ENCODE results near the gene KNTC1.
"Not testable (repeated sequence)": the region's sequence is repeated elsewhere in the genome, so short reads cannot be mapped to it uniquely, and the experiment has no call there.

KNTC1 gene

DNA sequence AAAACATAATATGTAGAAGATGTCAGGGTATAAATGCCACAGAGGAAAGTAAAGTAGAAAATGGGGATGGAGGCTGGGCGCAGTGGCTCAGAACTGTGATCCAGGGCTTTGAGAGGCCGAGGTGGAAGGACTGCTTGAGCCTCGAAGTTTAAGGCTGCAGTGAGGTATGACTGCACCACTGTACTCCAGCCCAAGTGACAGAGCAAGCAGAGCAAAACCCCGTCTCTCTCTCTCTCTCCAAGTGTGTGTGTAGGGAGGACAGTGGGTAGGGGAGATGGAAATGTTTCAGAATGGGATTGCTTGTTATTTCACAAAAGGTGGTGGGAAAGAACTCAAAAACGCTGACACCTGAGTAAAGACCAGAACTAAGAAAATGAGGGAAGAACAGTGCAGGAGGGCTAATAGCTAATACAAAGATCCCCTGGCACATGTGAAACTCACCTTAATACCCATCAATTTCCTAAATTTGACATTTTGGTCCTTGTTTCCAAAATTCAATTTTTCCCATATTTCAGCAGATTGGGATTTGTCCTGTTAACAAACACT, 20.6 kb upstream of the KNTC1 start:
- no peak for DNase-seq

DNA sequence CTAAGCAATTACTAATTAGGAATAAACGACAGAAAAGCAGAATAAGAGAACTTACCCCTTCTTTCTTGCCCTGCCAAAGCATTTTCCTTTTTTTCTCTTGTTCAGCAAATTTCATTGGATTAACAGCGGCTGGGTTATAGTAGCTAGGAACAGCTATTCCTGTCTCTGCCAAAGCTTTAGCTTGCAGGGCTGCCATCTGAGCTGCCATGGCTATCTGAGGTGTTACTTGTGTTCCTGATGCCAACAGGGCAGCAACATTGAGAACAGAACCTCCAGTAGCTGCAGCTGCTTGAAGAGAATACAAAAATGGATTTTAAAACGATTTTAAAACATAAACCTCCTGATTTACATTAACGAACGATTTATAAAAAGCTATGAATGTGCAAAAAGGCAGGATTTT, 18.9 kb upstream of the KNTC1 start:
- DNase-seq, result no peak

DNA sequence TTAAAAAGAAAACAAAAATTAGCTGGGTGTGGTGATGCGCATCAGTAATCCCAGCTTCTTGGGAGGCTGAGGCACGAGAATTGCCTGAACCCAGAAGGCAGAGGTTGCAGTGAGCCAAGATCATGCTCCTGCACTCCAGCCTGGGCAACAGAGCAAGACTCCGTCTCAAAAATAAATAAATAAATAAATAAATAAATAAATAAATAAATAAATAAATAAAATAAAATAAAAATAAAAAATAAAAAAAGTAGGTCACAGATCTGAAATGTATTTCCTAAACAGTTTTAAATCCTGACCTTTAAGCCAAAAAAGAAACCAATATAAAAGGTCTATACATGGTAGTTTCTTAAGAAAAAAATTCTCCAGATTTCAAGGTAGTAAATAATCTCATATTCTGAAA, 14.0 kb upstream of the KNTC1 start:
- DNase-seq, result not testable (repeated sequence)

DNA sequence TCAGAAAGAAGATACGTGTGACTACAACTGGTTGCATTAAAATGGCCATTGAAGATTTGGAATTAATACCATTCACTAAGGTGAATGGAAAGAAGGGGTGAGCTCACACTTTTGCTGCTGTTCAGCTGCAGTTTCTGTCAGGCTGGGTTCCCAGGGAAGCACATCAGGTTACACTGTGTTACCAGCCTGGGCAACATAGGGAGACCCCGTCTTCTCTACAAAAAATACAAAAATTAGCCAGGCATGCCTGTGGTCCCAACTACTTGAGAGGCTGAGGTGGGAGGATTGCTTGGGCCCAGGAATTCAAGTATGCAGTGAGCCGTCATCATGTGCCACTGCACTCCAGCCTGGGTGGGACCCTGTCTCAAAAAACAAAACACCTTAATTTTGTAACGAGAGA, 13.4 kb upstream of the KNTC1 start:
- no peak for DNase-seq

DNA sequence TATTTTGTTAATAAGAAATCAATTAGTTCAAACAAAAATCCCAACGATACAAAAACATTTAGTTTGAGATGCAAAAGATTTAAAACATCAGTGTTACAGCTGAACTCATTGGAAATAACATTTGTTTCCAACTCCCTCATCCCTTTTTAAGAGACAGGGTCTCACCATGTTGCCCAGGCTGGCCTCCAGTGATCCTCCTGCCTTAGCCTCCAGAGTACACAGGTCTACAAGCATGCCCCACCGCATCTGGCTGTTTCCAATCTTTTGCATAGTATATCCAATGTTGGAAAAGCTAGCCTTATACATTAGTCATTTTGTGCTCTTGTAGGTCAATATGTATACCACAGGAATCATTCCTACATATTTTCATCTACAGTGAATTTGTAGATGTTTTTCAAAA, 11.8 kb upstream of the KNTC1 start:
- no peak for DNase-seq

DNA sequence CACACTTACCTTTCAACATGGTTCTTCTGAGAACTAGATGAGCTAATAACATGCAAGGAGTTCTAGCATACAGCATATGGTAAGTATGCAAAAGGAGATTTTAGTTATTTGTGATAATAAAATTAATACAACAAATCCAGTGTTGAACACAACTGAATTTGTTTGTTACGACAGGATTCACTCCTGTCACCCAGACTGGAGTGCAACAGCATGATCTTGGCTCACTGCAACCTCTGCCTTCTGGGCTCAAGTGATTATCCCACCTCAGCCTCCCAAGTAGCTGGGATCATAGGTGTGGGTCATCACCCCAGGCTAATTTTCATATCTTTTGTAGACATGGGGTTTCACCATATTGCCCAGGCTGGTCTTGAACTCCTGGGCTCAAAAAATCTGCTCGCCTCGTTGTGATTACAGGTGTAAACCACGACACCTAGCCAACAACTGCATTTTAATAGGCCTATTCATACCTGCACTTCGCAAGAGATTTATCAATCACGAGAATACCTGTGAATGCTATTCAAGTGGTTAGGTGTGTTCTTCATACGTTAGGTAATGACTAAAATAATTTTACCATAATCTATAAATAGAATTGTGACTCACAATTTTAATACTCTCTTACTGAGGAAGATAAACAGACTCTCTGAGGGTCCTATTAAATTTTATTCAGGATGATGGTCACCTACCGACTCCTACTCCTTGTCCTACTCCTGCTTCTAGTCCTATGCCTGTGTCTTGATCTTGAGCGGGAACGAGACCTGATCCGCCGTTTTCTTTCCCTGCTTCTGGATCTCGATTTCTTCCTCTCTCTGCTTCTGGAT, 10.3 kb upstream of the KNTC1 start:
- DNase-seq, result no peak

DNA sequence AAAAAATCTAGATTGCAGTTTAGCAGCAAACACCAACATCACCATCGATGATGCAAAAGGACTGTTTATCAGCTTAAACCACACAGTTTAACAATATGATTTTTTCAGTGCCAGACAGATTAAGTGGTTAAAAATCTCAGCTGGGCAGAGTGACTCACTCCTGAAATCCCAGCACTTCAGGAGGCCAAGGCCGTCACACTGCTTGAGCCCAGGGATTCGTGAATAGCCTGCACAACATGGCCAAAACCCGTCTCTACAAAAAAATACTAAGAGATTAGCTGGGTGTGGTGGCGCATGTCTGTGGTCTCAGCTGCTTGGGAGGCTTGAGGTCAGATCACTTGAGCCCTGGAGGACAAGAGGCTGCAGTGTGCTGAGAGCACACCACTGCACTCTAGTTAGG, 9.2 kb upstream of the KNTC1 start:
- DNase-seq, result no peak

DNA sequence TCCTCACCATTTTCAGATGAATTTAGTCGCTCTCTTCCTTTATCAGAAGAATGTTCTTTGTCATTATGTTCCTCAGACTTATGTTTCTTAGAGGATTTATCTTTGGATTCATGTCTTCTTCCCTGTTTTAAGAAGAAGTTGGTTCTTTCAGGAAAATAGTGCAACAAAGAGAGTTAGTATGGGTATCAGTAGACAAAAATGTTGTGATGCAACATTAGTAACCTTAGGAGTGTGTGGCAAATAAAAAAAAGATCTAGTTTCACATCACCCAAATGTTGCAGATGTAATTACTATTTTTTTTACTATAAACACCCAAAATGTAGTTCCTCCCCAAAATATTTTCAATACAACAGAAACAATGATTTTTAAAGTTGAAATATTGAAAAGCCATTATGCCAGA, 8.1 kb upstream of the KNTC1 start:
- DNase-seq, result no peak

DNA sequence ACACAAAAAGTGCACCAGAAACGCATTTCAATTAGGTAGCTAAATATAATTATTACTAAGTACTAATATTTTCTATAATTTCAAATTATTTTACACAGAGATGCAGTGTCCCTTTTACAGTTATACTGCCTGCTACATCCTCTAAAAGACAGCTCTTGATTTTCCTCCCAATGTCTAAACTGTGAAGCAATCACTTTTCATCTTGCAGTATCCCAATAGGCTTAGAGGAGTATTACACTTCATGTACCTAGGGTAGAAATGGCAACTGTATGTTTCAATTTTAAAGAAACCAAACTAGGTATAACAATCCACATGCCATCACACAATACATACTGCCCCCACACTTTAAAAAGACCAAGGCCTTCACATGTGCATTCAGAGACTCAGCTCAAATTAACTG, 7.6 kb upstream of the KNTC1 start:
- no peak for DNase-seq

DNA sequence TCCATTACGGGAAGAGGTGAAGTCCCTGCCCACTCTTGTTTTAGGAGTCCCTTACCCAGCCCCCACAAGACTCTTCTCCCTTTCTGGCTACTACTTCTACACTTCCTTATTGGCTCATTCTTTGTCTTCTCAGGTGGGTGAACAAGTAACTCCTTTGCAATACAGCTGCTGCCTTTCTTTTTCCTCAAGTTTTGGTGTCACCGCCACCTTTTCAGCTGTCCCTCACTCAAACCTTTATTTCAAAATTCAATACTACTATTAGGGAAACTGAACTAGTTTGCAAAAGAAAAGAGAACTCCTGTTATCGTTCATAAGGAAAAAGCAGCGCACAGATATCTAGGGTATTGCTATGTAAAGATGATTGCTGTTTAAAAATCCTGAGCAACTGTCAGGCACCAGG, 6.4 kb upstream of the KNTC1 start:
- no peak for DNase-seq

DNA sequence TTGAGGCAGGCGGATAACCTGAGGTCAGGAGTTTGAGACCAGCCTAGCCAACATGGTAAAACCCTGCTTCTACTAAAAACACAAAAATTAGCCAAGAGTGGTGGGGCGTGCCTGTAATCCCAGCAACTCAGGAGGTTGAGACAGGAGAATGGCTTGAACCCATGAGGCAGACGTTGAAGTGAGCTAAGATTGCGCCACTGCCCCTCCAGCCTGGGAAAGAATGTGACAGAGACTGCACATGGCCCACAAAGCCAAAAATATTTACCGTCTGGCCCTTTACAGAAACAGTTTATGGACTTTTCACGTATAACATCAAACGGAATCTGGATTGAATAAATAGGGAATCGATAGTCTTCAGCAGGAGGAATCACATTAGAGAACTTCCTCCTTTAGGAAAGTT, 3.8 kb upstream of the KNTC1 start:
- no peak for DNase-seq

DNA sequence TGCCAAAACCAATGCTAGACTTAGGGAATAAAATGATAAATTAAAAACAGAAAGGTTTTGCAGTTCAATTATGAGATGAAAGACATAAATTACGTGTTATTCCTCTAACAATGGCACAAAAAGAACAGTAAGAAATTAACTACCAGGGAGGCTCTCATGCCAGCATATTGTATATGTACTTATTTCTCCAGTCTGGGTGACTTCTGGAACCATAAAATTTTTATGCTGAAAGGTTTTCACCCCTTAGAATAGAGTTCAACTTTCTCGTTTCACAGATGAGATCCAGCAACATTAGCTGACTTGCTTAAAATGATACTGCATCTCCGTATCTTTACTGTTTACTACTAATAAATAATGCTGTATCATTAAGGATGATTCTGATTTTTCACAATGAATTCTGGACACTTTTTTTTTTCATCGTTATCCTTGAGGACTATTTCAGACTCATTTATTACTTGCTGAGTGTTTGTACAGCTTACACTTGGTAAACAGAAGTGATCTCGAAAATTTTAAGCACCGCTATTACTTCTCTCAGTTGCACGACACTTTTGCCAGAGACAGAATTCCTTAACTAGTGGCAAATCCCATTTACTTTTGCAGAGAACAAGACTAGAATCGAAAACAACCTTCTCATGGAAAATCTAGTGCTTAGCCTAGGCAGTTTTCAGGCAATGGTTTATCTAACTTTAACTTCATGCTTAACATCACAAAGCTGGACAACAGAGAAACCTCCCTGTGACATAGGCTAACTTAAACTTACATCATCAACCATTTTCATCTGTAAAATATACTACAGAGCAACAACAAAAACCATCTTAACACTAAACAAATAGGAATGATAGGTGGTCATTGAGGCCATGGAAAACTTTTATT, 3.0 kb upstream of the KNTC1 start:
- no peak for DNase-seq

DNA sequence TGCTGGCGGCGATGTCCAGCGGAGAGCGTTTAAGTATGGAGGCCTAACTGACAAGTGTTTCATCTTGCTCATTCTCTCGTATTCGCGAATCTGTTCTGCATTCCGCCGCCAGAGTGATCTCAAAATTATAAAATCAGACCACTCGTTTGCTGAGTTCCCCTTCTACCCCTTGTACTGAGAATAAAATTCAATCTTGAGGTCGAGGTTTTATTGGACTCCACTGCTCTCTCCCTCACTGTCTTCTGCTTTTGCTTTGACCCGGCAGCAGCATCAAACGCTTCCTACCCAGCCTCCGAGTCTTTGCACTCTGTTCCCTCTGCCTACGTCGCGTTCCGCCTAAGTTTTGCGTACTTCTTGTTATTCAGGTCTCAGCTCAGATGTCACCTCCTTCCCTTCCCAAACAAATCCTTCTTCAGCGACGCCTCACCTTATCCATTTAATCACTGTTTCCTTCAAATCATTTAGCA, 462 bp downstream of the KNTC1 start:
- DNase-seq, result no peak

DNA sequence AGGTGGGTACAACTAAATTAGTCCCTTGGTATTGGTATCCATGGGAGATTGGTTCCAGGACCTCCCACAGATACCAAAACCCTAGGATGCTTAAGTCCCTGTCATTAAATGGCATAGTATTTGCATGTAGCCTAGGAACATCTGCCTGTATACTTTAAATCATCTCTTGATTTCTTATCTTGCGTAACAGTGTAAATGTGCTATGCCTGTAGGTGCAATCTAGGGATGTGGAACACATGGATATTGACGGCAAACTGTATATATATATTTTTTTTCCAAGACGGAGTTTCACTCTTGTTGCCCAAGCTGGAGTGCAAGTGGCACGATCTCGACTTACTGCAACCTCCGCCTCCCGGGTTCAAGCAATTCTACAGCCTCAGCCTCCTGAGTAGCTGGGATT, 1.5 kb downstream of the KNTC1 start:
- DNase-seq, result no peak

DNA sequence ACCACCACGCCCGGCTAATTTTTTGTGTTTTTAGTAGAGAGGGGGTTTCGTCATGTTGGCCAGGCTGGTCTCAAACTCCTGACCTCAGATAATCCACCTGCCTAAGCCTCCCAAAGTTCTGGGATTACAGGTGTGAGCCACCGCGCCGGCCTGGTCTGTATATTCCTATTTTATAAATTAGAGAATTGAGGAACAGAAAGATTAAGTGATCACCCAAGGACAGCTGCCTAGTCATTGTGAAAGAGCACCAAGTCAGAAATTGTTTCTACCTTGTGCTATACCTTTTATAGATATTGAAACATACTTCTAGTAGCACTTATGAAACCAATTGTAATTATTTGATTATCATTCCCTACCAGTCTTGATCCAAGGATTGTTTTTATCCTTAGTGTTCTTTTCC, 1.9 kb downstream of the KNTC1 start:
- DNase-seq, result no peak

DNA sequence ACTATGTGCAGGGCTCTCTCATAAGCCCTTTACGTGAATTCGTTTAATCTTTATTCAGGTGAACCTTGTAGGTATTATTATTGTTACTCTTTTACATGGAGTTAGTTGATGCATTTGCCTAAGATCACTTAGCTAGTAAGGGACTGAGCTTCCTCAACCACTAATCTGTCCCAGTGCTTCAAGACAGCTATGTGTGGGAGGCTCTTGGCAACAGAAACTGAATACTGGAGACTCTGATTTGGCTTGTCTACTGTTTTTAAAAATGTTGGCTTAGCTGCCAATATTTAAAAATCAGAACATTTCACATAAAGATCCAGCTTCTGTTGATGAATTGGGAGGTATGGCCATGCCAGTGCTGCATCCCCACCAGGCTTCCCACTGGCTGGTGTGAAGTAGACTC, 6.8 kb downstream of the KNTC1 start:
- DNase-seq, result no peak

DNA sequence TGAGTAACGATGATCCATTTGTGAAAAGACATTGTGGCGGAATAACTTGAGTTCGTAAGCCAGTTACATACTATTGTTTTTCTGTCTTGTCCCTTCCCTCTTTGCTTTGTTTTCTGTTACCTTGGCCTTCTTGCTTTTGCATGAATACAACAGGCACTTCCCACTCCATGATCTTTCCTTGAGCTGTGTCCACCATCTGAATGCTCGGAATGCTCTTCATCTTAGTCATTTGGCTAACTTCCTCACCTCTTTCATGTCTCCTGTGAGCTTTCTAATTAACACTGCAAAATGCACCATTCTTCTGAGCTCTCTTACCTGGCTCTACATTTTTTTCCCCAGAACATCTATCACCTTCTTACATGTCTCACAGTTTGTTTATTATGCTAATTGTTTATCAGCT, 10.0 kb downstream of the KNTC1 start:
- no peak for DNase-seq

DNA sequence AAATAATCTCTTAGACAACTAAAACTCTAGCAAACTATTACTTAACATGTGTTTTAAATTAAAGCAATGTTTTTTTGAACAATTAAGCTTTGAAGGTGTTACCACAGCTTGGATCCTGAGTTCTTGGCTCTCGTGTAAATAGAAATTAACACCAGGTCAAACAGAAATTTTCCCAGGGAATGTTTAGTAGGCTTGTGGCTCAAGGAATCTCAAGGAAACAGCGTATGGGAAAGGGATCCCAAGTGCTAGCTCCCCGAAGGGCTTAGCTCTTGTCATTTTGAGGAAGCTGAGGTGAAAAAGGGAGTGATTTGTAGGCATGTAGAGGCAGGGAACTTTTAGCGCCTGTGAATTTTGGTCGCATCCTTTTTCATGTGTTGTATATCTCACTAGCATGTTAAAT, 11.4 kb downstream of the KNTC1 start:
- DNase-seq, result no peak

DNA sequence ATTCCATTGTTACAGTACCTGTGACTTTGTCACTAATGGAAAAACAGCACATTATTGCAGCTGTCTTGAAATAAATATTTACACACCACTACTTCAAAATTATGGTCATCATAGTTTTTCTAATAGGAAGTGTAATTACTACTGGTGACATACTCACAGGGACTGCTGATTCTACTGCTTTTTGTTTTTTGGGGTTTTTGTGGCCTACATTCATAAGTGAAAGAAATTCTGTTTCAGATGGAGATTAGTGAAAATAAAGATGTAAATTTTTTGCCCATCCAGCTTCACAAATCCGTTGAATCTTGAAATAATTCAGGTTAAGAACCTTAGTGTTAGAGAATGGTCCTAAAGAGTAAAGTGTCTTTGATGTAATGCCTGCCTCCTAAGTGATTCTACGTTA, 17.5 kb downstream of the KNTC1 start:
- DNase-seq, result no peak

DNA sequence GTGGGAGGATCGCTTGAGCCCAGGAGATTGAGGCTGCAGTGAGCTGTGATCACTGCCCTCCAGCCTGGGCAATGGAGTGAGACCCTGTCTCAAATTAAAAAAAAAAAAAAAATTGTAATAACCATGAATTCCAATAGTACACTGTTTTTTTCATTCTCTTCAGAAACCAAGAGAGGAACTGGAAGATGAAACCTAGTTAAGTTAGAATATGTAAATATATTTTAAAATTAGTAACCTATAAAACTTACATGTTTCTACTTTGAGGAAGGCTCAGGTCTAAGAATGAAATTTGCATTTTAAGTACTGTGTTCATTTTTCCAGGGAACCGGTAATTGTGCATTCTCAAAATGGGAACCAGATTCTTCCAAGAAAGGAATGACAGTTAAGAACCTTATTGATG, 18.8 kb downstream of the KNTC1 start:
- DNase-seq, result no peak

DNA sequence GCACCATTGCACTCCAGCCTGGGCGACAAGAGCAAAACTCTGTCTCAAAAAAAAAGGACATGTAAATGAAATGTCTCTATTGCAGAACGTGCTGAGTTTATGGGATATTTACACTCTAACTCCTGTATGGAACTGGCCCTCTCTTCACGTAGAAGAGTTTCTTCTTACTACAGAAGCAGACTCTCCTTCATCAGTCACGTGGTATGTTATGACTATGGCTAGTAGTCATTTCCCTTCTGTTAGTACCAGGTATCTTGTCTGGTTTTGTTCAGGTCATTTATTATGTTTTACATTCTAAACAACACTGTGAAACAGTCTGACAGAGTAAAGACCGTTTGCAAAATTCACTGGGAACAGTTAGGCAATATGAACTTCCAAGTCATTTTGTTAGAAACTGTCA, 20.3 kb downstream of the KNTC1 start:
- no peak for DNase-seq

DNA sequence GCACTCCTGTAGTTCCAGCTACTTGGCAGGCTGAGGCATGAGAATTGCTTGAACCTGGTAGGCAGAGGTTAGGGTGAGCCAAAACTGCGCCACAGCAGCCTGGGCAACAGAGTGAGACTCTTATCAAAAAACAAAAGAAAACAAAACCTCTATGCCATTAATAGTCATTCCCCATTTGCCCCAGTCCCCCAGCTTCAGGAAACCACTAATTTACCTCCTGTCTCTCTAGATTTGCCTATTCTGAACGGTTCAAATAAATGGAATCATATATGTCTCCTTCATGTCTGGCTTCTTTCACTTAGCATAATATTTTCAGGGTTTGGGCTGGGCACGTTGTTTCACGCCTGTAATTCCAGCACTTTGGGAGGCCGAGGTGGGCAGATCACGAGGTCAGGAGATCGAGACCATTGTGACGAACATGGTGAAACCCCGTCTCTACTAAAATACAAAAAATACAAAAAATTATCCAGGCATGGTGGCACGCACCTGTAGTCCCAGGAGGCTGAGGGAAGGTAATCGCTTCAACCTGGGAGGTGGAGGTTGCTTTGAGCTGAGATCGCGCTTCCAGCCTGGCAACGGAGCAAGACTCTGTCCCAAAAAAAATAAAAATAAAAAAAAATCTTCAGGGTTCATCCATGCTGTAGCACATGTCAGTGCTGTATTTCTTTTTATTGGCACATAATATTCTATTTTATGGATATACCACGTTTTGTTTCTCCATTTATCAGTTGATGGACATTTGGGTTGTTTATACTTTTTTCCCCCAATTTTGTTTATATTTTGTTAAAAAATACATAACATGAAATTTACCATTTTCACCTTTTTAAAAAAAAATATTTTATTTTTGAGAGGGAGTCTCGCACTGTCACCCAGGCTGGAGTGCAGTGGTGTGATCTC, 31.9 kb downstream of the KNTC1 start:
- no peak for DNase-seq

DNA sequence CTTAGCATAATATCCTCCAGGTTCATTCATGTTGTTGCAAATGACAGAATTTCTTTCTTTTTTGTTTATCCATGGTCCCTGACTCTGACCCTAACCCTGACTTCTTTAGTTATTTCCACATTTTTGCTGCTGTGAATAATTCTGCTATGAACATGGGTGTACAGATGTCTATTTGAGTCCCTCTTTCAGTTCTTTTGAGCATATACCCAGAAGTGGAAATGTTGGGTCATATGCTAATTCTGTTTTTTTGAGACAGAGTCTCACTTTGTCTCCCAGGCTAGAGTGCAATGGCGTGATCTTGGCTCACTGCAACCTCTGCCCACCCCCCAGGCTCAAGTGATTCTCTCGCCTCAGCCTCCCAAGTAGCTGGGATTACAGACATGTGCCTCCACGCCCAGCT, 33.1 kb downstream of the KNTC1 start:
- no peak for DNase-seq
